Panc1 (cell line): ENCODE measurements around the gene CPA1.

Source experiments
- POLR2AphosphoS5 ChIP-seq: IDR thresholded peaks from 2 replicates; pipeline ENCODE4 v1.6.1; 2012; ENCODE audit warnings: mild to moderate bottlenecking, low read depth, low read length, moderate library complexity
- SIN3A ChIP-seq: IDR thresholded peaks from 2 replicates; pipeline ENCODE4 v1.6.1; 2012; ENCODE audit warnings: low read depth, mild to moderate bottlenecking, low read length, moderate library complexity, borderline replicate concordance; ENCODE audit not compliant: insufficient read depth
- TCF7L2 ChIP-seq: IDR thresholded peaks from 2 replicates; pipeline ENCODE4 v1.6.1; 2011; ENCODE audit warnings: mild to moderate bottlenecking, low read depth, low read length, inconsistent platforms
- TF ChIP-seq, protein P1 (sequence below): fragments of 450-650 bp; IDR thresholded peaks from 2 replicates; pipeline ENCODE4 v1.5.1; 2017; ENCODE audit warnings: mild to moderate bottlenecking
- TF ChIP-seq, protein P2 (sequence below), 2 experiments: IDR thresholded peaks; 2 replicates each; pipeline ENCODE4 v1.6.1; 2011 to 2012; ENCODE audit warnings: low read depth in 2 of 2, control low read depth in 1 of 2, low read length in 1 of 2, mild to moderate bottlenecking in 1 of 2, moderate library complexity in 1 of 2; ENCODE audit not compliant: insufficient read depth in 1 of 2

DNA sequence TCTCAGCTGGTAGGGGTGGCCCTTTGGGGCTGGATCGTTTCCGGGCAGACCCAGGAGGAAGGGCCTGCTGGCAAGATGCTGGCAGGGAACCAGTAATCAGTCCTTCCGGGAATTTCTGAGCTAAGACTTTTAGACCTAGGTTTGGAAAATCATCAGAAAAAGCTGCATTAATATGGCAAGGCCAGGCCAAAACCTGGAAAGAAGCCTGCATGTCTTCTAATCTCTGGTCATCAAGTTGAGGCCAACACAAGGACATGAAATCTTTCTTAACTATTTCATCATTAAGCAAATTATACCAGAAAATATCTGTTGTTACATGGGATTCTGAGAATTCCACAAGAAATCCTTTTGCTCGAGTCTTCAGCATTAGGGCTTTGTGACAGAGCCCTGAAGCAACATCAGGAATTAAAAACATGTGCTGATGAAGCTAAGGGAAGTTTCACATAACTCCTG is 19.9 kb downstream of the CPA1 start:
- TF ChIP-seq, protein P1, sequence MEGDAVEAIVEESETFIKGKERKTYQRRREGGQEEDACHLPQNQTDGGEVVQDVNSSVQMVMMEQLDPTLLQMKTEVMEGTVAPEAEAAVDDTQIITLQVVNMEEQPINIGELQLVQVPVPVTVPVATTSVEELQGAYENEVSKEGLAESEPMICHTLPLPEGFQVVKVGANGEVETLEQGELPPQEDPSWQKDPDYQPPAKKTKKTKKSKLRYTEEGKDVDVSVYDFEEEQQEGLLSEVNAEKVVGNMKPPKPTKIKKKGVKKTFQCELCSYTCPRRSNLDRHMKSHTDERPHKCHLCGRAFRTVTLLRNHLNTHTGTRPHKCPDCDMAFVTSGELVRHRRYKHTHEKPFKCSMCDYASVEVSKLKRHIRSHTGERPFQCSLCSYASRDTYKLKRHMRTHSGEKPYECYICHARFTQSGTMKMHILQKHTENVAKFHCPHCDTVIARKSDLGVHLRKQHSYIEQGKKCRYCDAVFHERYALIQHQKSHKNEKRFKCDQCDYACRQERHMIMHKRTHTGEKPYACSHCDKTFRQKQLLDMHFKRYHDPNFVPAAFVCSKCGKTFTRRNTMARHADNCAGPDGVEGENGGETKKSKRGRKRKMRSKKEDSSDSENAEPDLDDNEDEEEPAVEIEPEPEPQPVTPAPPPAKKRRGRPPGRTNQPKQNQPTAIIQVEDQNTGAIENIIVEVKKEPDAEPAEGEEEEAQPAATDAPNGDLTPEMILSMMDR: no peak
- no peak for TF ChIP-seq SIN3A
- TF ChIP-seq, protein P2, sequence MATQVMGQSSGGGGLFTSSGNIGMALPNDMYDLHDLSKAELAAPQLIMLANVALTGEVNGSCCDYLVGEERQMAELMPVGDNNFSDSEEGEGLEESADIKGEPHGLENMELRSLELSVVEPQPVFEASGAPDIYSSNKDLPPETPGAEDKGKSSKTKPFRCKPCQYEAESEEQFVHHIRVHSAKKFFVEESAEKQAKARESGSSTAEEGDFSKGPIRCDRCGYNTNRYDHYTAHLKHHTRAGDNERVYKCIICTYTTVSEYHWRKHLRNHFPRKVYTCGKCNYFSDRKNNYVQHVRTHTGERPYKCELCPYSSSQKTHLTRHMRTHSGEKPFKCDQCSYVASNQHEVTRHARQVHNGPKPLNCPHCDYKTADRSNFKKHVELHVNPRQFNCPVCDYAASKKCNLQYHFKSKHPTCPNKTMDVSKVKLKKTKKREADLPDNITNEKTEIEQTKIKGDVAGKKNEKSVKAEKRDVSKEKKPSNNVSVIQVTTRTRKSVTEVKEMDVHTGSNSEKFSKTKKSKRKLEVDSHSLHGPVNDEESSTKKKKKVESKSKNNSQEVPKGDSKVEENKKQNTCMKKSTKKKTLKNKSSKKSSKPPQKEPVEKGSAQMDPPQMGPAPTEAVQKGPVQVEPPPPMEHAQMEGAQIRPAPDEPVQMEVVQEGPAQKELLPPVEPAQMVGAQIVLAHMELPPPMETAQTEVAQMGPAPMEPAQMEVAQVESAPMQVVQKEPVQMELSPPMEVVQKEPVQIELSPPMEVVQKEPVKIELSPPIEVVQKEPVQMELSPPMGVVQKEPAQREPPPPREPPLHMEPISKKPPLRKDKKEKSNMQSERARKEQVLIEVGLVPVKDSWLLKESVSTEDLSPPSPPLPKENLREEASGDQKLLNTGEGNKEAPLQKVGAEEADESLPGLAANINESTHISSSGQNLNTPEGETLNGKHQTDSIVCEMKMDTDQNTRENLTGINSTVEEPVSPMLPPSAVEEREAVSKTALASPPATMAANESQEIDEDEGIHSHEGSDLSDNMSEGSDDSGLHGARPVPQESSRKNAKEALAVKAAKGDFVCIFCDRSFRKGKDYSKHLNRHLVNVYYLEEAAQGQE (IDR thresholded peaks at IDR 0.05; ENCODE audit: insufficient read depth in 1 of 2, low read depth in 2 of 2, low read length in 1 of 2): no peak
- TF ChIP-seq POLR2AphosphoS5: no peak
- no peak for TF ChIP-seq TCF7L2
